Osteoblast (primary cell): ENCODE data around the gene PPP4R1. TPM values are rescaled to one million over a fixed set of nuclear protein-coding genes. Genes with fewer than 3 reads are reported as not detected.

ENCODE experiments used
- DNase-seq: peaks from one replicate; pipeline ENCODE4 v3.0.0; 2011; ENCODE audit warnings: low spot score, mixed read lengths; ENCODE audit not compliant: insufficient read length; ENCODE audit errors: missing footprints
- H2AFZ ChIP-seq: 2 replicates; pipeline ENCODE4 v1.6.0; 2011; ENCODE audit warnings: mild to moderate bottlenecking, low read length
- H3K27ac ChIP-seq: 2 replicates; pipeline ENCODE4 v1.5.1; 2011; ENCODE audit warnings: mild to moderate bottlenecking, low read depth, low read length, moderate library complexity
- H3K27me3 ChIP-seq: 2 replicates; pipeline ENCODE4 v1.6.0; 2012; ENCODE audit warnings: mild to moderate bottlenecking, control low read depth, inconsistent platforms, low read length, moderate library complexity; ENCODE audit not compliant: insufficient read depth
- H3K36me3 ChIP-seq: 2 replicates; pipeline ENCODE4 v1.5.1; 2011; ENCODE audit warnings: mild to moderate bottlenecking, low read length, control low read depth, moderate library complexity; ENCODE audit not compliant: insufficient read depth
- H3K4me1 ChIP-seq: 2 replicates; pipeline ENCODE4 v1.5.1; 2011; ENCODE audit warnings: mild to moderate bottlenecking, low read length, control low read depth, moderate library complexity; ENCODE audit not compliant: insufficient read depth
- H3K4me2 ChIP-seq: 2 replicates; pipeline ENCODE4 v1.6.0; 2011; ENCODE audit warnings: mild to moderate bottlenecking, low read length; ENCODE audit not compliant: insufficient read depth
- H3K4me3 ChIP-seq: fragments of 200-600 bp; sonication (generic); 3 replicates; pipeline ENCODE4 v1.5.1; 2012; ENCODE audit warnings: mild to moderate bottlenecking, low read length, inconsistent platforms; ENCODE audit not compliant: insufficient read depth
- H3K79me2 ChIP-seq: 2 replicates; pipeline ENCODE4 v1.6.0; 2012; ENCODE audit warnings: mild to moderate bottlenecking, low read length, control low read depth, inconsistent platforms; ENCODE audit not compliant: insufficient read depth
- H3K9me3 ChIP-seq: 2 replicates; pipeline ENCODE4 v1.5.1; 2011; ENCODE audit warnings: low read depth, low read length, control low read depth
- H4K20me1 ChIP-seq: 2 replicates; pipeline ENCODE4 v1.6.0; 2012; ENCODE audit warnings: mild to moderate bottlenecking, low read length, control low read depth; ENCODE audit not compliant: insufficient read depth
- total RNA-seq: library from RNA; depleted of rRNA; stranded (reverse); fragments of >200 nt; gene quantifications from 2 replicates; pipeline ENCODE4 v1.2.3, GENCODE V29; 2012
- TF ChIP-seq, protein P1 (sequence below): IDR thresholded peaks from 2 replicates; pipeline ENCODE4 v1.5.1; 2011; ENCODE audit warnings: mild to moderate bottlenecking, low read depth, low read length, moderate library complexity; ENCODE audit errors: extremely low read depth

PPP4R1 gene
- total RNA-seq, 1 donor = 143 TPM

DNA sequence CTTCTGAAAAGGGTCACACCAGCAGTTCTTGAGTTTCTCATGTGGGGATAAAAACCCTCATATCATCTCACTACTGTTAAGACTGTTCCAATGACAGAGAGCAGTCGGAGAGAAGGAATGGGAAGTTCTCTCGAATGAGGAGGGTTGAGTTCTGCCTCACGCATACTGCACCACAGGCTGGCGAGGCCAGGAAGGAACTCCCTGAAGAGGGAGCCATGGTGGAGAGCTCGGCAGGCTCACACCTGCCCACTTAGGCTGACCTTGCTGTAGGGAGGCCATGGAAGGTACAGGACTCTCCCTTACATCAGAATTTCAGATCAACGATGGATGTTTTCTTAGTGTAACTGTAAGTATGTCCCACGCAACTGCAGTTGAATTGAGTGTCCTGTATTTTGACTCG, 74.4 kb downstream of the PPP4R1 start:
- H4K20me1 ChIP-seq = peaks cover under 1% of the 10 kb centered on the region
- no peaks in the 10 kb centered on the region for H3K27me3 ChIP-seq
- H2AFZ ChIP-seq = no peak overlapping the region
- H3K79me2 ChIP-seq = no peaks in the 10 kb centered on the region
- peaks cover 8% of the 10 kb centered on the region for H3K36me3 ChIP-seq
- H3K4me1 ChIP-seq = peaks cover 25% of the 10 kb centered on the region
- peak overlapping the region; percentile 40 for H3K27ac ChIP-seq
- H3K4me2 ChIP-seq = no peak overlapping the region
- DNase-seq = peak; percentile 80
- no peaks in the 10 kb centered on the region for H3K9me3 ChIP-seq
- TF ChIP-seq, protein P1, sequence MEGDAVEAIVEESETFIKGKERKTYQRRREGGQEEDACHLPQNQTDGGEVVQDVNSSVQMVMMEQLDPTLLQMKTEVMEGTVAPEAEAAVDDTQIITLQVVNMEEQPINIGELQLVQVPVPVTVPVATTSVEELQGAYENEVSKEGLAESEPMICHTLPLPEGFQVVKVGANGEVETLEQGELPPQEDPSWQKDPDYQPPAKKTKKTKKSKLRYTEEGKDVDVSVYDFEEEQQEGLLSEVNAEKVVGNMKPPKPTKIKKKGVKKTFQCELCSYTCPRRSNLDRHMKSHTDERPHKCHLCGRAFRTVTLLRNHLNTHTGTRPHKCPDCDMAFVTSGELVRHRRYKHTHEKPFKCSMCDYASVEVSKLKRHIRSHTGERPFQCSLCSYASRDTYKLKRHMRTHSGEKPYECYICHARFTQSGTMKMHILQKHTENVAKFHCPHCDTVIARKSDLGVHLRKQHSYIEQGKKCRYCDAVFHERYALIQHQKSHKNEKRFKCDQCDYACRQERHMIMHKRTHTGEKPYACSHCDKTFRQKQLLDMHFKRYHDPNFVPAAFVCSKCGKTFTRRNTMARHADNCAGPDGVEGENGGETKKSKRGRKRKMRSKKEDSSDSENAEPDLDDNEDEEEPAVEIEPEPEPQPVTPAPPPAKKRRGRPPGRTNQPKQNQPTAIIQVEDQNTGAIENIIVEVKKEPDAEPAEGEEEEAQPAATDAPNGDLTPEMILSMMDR = no peak
- H3K4me3 ChIP-seq = no peak overlapping the region

DNA sequence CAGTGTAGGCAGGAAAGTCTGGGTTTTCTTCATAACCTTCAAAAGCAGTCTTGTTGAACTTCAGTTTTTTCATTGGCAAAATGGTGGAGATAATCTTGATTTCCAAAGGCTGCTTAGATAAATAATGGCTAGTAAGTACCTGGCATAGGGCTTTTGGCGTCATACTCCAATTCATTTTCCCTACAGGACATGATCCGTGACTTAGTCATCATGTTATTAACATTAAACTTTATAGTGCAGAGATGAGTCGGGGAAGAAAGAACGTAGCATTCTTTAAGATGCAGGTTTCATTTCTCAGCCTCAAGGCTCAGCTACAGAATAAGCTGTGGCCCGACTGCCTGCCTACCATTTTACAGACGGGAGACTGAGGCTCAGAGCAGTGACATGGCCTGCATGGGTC, 75.1 kb downstream of the PPP4R1 start:
- Histone ChIP-seq H3K79me2 (no peaks in the 10 kb centered on the region), H4K20me1 (no peaks in the 10 kb centered on the region), H2AFZ (no peak overlapping the region), H3K4me1 (peaks cover 28% of the 10 kb centered on the region), H3K4me3 (no peak overlapping the region), H3K36me3 (peaks cover 14% of the 10 kb centered on the region), H3K4me2 (peak overlapping the region; percentile 55), H3K9me3 (no peaks in the 10 kb centered on the region), H3K27ac (peak overlapping the region; percentile 40), H3K27me3 (no peaks in the 10 kb centered on the region)
- DNase-seq = peak; percentile 93
- TF ChIP-seq, protein P1 = no peak

DNA sequence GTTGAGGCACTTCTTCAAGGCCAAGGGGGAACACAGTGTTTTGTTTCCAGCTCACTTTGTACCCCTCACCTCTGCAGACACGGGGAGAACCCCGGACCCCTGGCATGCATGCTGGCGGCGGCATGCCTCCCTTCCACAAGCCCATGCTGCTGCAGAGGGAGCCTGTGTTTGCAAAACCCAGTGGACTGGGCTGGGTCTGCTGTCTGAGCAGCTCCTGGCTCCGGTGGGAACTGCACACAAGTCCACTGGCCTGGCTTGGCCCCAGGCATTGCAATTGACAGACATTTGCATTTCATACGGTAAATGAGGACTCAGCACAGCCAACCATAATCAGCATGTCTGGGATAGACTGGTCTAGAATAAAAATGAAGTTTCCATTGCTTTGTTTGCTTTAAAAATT, 76.7 kb downstream of the PPP4R1 start:
- Histone ChIP-seq H3K9me3 (no peaks in the 10 kb centered on the region), H3K79me2 (no peaks in the 10 kb centered on the region), H2AFZ (no peak overlapping the region), H3K4me3 (no peak overlapping the region), H3K27ac (no peak overlapping the region), H3K4me2 (no peak overlapping the region), H3K27me3 (no peaks in the 10 kb centered on the region), H3K4me1 (peaks cover 28% of the 10 kb centered on the region), H4K20me1 (no peaks in the 10 kb centered on the region), H3K36me3 (peaks cover 27% of the 10 kb centered on the region)
- TF ChIP-seq, protein P1 = no peak
- DNase-seq = no peak

- Histone ChIP-seq H3K27me3 (no peaks in the 10 kb centered on the region), H3K4me3 (no peak overlapping the region), H3K27ac (peak overlapping the region; percentile 56), H4K20me1 (no peaks in the 10 kb centered on the region), H2AFZ (no peak overlapping the region), H3K4me2 (no peak overlapping the region), H3K4me1 (peaks cover 28% of the 10 kb centered on the region), H3K36me3 (peaks cover 32% of the 10 kb centered on the region), H3K79me2 (no peaks in the 10 kb centered on the region), H3K9me3 (no peaks in the 10 kb centered on the region)
- TF ChIP-seq, protein P1 = no peak
- DNase-seq = peak; percentile 91
Observed at GRCh38 chr18:9536354-9537152, 77.8 kb downstream of the PPP4R1 start.
